Caco-2 (cell line): ENCODE measurements around the gene GAREM1. TPM values are rescaled to one million over a fixed set of nuclear protein-coding genes. Genes with fewer than 3 reads are reported as not detected.

Experiments used
- BruUV-seq: library from RNA; stranded (reverse); fragments of 400-500 nt; replicated peaks from 2 replicates; lab custom pipeline; 2021; lab: Mats Ljungman, UMichigan
- CTCF ChIA-PET: fragments of 300-600 bp; sonication (Branson Sonifier 250); formaldehyde crosslinking; loops from one replicate; lab custom pipeline; 2022; ENCODE audit warnings: antibody characterized with exemption; lab: Charles Lee
- POLR2A ChIA-PET: fragments of 300-600 bp; sonication (Branson Sonifier 250); formaldehyde crosslinking; loops from one replicate; lab custom pipeline; 2022; ENCODE audit warnings: antibody characterized with exemption; lab: Charles Lee
- DNase-seq, 2 experiments: peaks; one replicate each; pipeline versions ENCODE4 v3.0.0 to v3.0.0-alpha.2; 2020 to 2022
- H3K27me3 ChIP-seq: replicated peaks from 2 replicates; pipeline ENCODE4 v1.6.0; 2011; ENCODE audit warnings: low read length; ENCODE audit not compliant: control insufficient read depth, insufficient read depth
- H3K36me3 ChIP-seq: 2 replicates; pipeline ENCODE4 v1.5.1; 2011; ENCODE audit warnings: low read length; ENCODE audit not compliant: control insufficient read depth, insufficient read depth
- H3K4me1 ChIP-seq: fragments of 250-450 bp; sonication (Bioruptor Pico); 2 replicates; pipeline ENCODE4 v1.5.1; 2020; ENCODE audit warnings: mild to moderate bottlenecking
- H3K4me3 ChIP-seq: 2 replicates; pipeline ENCODE4 v1.5.1; 2011; ENCODE audit warnings: low read depth, mild to moderate bottlenecking, control low read depth, low read length
- H3K9me3 ChIP-seq: fragments of 250-450 bp; sonication (Bioruptor Pico); 2 replicates; pipeline ENCODE4 v1.5.1; 2020; ENCODE audit warnings: mild to moderate bottlenecking, moderate library complexity
- H3K27ac Mint-ChIP-seq: one replicate; pipeline ENCODE4 v1.8.0; 2022; ENCODE audit warnings: mixed read lengths; ENCODE audit not compliant: unreplicated experiment
- H3K27me3 Mint-ChIP-seq: one replicate; pipeline ENCODE4 v1.8.0; 2022; ENCODE audit warnings: mixed read lengths; ENCODE audit not compliant: insufficient read depth, unreplicated experiment
- H3K36me3 Mint-ChIP-seq: one replicate; pipeline ENCODE4 v1.8.0; 2022; ENCODE audit warnings: mild to moderate bottlenecking, mixed read lengths; ENCODE audit not compliant: insufficient read depth, unreplicated experiment
- H3K4me1 Mint-ChIP-seq: one replicate; pipeline ENCODE4 v1.8.0; 2022; ENCODE audit warnings: low read depth, mixed read lengths; ENCODE audit not compliant: unreplicated experiment
- H3K4me3 Mint-ChIP-seq: one replicate; pipeline ENCODE4 v1.8.0; 2022; ENCODE audit warnings: mild to moderate bottlenecking, moderate library complexity, mixed read lengths; ENCODE audit not compliant: unreplicated experiment
- H3K9me3 Mint-ChIP-seq: one replicate; pipeline ENCODE4 v1.8.0; 2022; ENCODE audit warnings: mixed read lengths; ENCODE audit not compliant: unreplicated experiment
- intact Hi-C: fragments of 100-400 bp; cut with micrococcal nuclease; formaldehyde crosslinking; loops from one replicate; pipeline ENCODE4 v1.10.0; 2022; ENCODE audit not compliant: unreplicated experiment
- total RNA-seq: library from RNA; stranded (reverse); gene quantifications from 2 replicates; pipeline ENCODE4 v1.2.3, GENCODE V29; 2022
- TF ChIP-seq, protein P1 (sequence below), 2 experiments: fragments of 200-600 bp in 1 of 2; IDR thresholded peaks; 1 replicate in 1 of 2; 2 replicates in 1 of 2; pipeline versions ENCODE4 v1.5.1 to v1.8.0; 2011 to 2022; ENCODE audit warnings: antibody characterized with exemption in 1 of 2, control low read depth in 1 of 2, inconsistent platforms in 1 of 2, low read depth in 1 of 2, low read length in 1 of 2, mild to moderate bottlenecking in 1 of 2, moderate library complexity in 1 of 2; ENCODE audit not compliant: insufficient read depth in 1 of 2, severe bottlenecking in 1 of 2, unreplicated experiment in 1 of 2

Gene GAREM1
- total RNA-seq, 1 experiment from 2014 or later, result 0.50 TPM

DNA sequence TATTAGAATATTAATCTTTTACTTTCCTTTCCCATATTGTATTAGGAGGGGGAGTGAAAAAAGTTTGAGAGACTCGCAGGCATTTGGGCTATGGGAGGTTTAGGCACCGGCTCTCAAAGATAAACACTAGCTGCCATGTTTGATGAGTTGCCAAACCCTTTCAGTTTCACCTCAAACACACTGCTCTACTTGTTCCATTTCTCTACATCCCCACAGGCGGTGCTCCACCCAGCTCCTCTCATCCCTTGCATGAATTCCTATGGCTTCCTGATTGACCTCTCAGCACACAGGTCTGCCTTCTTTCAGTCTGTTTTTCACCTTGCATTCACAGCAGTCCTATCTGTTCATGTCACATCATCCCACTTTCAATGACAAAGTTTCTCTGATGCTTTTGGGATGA is 215.1 kb downstream of the GAREM1 start:
- intact Hi-C loops, result no loop called here
- H3K4me1 ChIP-seq, result peaks cover 8% of the 10 kb centered on the region; the same call in 1 of the 2 replicates
- no peaks in the 10 kb centered on the region for H3K36me3 ChIP-seq
- DNase-seq, result no peak
- H3K9me3 Mint-ChIP-seq, result no peaks in the 10 kb centered on the region
- no peak overlapping the region for H3K4me3 Mint-ChIP-seq
- no peaks in the 10 kb centered on the region for H3K36me3 Mint-ChIP-seq
- no peak overlapping the region for H3K4me3 ChIP-seq
- POLR2A ChIA-PET, result no interaction called here
- H3K27me3 ChIP-seq, result no peaks in the 10 kb centered on the region
- H3K9me3 ChIP-seq, result no peaks in the 10 kb centered on the region
- CTCF ChIA-PET, result no interaction called here
- TF ChIP-seq, protein P1, sequence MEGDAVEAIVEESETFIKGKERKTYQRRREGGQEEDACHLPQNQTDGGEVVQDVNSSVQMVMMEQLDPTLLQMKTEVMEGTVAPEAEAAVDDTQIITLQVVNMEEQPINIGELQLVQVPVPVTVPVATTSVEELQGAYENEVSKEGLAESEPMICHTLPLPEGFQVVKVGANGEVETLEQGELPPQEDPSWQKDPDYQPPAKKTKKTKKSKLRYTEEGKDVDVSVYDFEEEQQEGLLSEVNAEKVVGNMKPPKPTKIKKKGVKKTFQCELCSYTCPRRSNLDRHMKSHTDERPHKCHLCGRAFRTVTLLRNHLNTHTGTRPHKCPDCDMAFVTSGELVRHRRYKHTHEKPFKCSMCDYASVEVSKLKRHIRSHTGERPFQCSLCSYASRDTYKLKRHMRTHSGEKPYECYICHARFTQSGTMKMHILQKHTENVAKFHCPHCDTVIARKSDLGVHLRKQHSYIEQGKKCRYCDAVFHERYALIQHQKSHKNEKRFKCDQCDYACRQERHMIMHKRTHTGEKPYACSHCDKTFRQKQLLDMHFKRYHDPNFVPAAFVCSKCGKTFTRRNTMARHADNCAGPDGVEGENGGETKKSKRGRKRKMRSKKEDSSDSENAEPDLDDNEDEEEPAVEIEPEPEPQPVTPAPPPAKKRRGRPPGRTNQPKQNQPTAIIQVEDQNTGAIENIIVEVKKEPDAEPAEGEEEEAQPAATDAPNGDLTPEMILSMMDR (IDR thresholded peaks at IDR 0.05; ENCODE audit: insufficient read depth in 1 of 2, low read depth in 1 of 2, low read length in 1 of 2, severe bottlenecking in 1 of 2, unreplicated experiment in 1 of 2), result no peak
- no peaks in the 10 kb centered on the region for H3K27me3 Mint-ChIP-seq
- no peak overlapping the region for H3K27ac Mint-ChIP-seq
- peaks cover 6% of the 10 kb centered on the region for H3K4me1 Mint-ChIP-seq
- BruUV-seq, result no TSS peak

DNA sequence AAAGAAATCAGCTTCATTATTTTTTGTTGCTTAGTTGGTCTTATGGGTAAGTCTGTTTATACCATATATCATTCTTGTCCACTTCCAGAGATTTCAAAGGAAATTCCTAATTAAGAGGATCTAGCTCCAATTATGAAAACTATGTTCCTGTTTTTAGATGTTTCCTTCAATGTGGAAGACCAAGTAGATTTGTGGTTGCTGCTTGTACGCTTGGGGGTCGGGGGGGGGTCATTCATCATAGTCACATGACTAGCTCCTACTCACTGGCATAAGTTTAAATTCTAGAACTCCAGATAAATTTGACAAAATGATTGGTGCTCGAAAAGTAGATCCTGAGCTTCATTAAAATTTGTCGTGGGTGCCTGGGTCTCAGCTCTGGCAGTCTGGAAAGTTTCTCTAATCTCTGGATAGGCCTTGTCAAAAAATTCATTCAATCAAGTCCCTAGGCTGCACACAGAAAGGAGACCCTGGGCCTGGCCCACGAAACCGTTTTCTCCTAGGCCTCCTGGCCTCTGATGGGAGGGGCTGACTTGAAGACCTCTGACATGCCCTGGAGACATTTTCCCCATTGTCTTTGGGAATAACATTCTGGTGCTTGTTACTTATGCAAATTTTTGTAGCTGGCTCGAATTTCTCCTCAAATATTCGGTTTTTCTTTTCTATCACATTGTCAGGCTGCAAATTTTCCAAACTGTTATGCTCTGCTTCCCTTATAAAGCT is 218.4 kb downstream of the GAREM1 start:
- intact Hi-C loops, result no loop called here
- Histone ChIP-seq H3K4me1 (no peaks in the 10 kb centered on the region), H3K36me3 (no peaks in the 10 kb centered on the region), H3K27me3 (no peaks in the 10 kb centered on the region), H3K9me3 (no peaks in the 10 kb centered on the region), H3K4me3 (no peak overlapping the region)
- no peak overlapping the region for H3K27ac Mint-ChIP-seq
- CTCF ChIA-PET, result no interaction called here
- POLR2A ChIA-PET, result no interaction called here
- H3K27me3 Mint-ChIP-seq, result peaks cover 6% of the 10 kb centered on the region
- TF ChIP-seq, protein P1 (IDR thresholded peaks at IDR 0.05; ENCODE audit: insufficient read depth in 1 of 2, low read depth in 1 of 2, low read length in 1 of 2, severe bottlenecking in 1 of 2, unreplicated experiment in 1 of 2), result no peak
- no peak for DNase-seq
- no TSS peak for BruUV-seq
- H3K36me3 Mint-ChIP-seq, result no peaks in the 10 kb centered on the region
- H3K4me1 Mint-ChIP-seq, result no peaks in the 10 kb centered on the region
- H3K9me3 Mint-ChIP-seq, result no peaks in the 10 kb centered on the region
- no peak overlapping the region for H3K4me3 Mint-ChIP-seq

DNA sequence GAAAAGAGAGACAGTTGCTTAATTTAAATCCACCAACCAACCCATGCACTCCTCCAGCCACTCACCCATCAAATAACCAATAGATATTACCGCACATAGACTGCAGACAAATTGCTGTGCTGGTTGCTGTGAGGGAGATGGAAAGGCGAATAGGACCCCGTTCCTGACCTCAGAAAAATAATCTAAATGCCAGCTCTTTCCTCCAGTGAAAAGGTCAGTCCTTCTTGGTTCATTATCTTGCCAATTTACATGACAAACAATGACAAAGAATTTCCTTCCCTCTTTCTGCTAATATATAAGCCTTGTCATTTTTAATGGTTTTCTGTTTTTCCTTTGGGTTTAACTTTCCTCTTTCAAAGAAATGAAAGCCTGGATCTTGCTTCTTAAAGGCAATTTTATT is 219.2 kb downstream of the GAREM1 start:
- Mint-ChIP-seq H3K4me1 (no peaks in the 10 kb centered on the region), H3K27me3 (peaks cover 6% of the 10 kb centered on the region), H3K27ac (no peak overlapping the region), H3K9me3 (no peaks in the 10 kb centered on the region), H3K36me3 (no peaks in the 10 kb centered on the region), H3K4me3 (no peak overlapping the region)
- H3K9me3 ChIP-seq, result no peaks in the 10 kb centered on the region
- CTCF ChIA-PET, result no interaction called here
- no TSS peak for BruUV-seq
- H3K4me1 ChIP-seq, result no peaks in the 10 kb centered on the region
- intact Hi-C loops, result no loop called here
- no peak overlapping the region for H3K4me3 ChIP-seq
- no peaks in the 10 kb centered on the region for H3K36me3 ChIP-seq
- TF ChIP-seq, protein P1 (IDR thresholded peaks at IDR 0.05; ENCODE audit: insufficient read depth in 1 of 2, low read depth in 1 of 2, low read length in 1 of 2, severe bottlenecking in 1 of 2, unreplicated experiment in 1 of 2), result no peak
- DNase-seq, result no peak
- H3K27me3 ChIP-seq, result no peaks in the 10 kb centered on the region
- POLR2A ChIA-PET, result no interaction called here
